SK-N-SH (cell line): ENCODE measurements around the gene ADORA2A. TPM values are rescaled to one million over a fixed set of nuclear protein-coding genes. Genes with fewer than 3 reads are reported as not detected.

Experiments used
- CTCF ChIA-PET: fragments of 300-600, 350-600 bp; formaldehyde crosslinking; extraction: SDS; loops from one replicate; lab custom pipeline; 2021; lab: Yijun Ruan, JAX
- POLR2A ChIA-PET: fragments of 350-600 bp; sonication (Branson Sonifier 250); formaldehyde crosslinking; extraction: SDS; loops from one replicate; lab custom pipeline; 2020; ENCODE audit warnings: antibody characterized with exemption, inconsistent platforms; lab: Yijun Ruan, JAX
- DNase-seq: peaks from one replicate; pipeline ENCODE4 v3.0.0; 2012
- H2AFZ ChIP-seq: fragments of 200-600 bp; sonication (generic); 2 replicates; pipeline ENCODE4 v1.8.1; 2016; ENCODE audit warnings: antibody characterized with exemption, mild to moderate bottlenecking, low read depth
- H3F3A ChIP-seq: fragments of 200-600 bp; sonication (generic); replicated peaks from 2 replicates; pipeline ENCODE3; 2016; ENCODE audit warnings: antibody characterized with exemption, mild to moderate bottlenecking; ENCODE audit not compliant: insufficient read depth
- H3K27ac ChIP-seq, 2 experiments: fragments of 200-500 bp in 1 of 2; fragments of 200-600 bp in 1 of 2; sonication (Bioruptor generic) in 1 of 2; sonication (generic), shearing (Covaris generic) in 1 of 2; 2 replicates each; pipeline versions ENCODE4 v1.5.1 to v1.6.1; 2014 to 2016; ENCODE audit warnings: low read depth in 2 of 2, inconsistent platforms in 1 of 2, low read length in 1 of 2, mild to moderate bottlenecking in 1 of 2, mixed read lengths in 1 of 2
- H3K27me3 ChIP-seq: fragments of 200-600 bp; sonication (generic), shearing (Covaris generic); 2 replicates; pipeline ENCODE4 v1.6.1; 2016; ENCODE audit warnings: mixed run types; ENCODE audit not compliant: insufficient read depth
- H3K36me3 ChIP-seq, 2 experiments: fragments of 200-500 bp in 1 of 2; fragments of 200-600 bp in 1 of 2; sonication (Bioruptor generic) in 1 of 2; sonication (generic) in 1 of 2; replicated peaks in 1 of 2; 2 replicates each; pipeline versions ENCODE3 to v1.5.1; 2014 to 2016; ENCODE audit warnings: low read length in 1 of 2, mild to moderate bottlenecking in 1 of 2; ENCODE audit not compliant: insufficient read depth in 2 of 2, control insufficient read depth in 1 of 2
- H3K4me1 ChIP-seq, 2 experiments: fragments of 200-500 bp in 1 of 2; fragments of 200-600 bp in 1 of 2; sonication (Bioruptor generic) in 1 of 2; sonication (generic), shearing (Covaris generic) in 1 of 2; 2 replicates each; pipeline versions ENCODE4 v1.5.1 to v1.6.1; 2014 to 2016; ENCODE audit warnings: low read depth in 1 of 2, low read length in 1 of 2, mixed run types in 1 of 2; ENCODE audit not compliant: insufficient read depth in 2 of 2, control insufficient read depth in 1 of 2
- H3K4me2 ChIP-seq: fragments of 200-600 bp; sonication (generic), shearing (Covaris generic); 2 replicates; pipeline ENCODE4 v1.6.1; 2017; ENCODE audit warnings: mixed run types
- H3K4me3 ChIP-seq, 2 experiments: fragments of 200-500 bp in 1 of 2; fragments of 200-600 bp in 1 of 2; sonication (Bioruptor generic) in 1 of 2; sonication (generic), shearing (Covaris generic) in 1 of 2; 2 replicates each; pipeline versions ENCODE4 v1.5.1 to v1.8.1; 2014 to 2016; ENCODE audit warnings: low read depth in 2 of 2, inconsistent platforms in 1 of 2, low read length in 1 of 2, mild to moderate bottlenecking in 1 of 2, mixed read lengths in 1 of 2, moderate library complexity in 1 of 2
- H3K79me2 ChIP-seq: fragments of 200-600 bp; sonication (generic); 2 replicates; pipeline ENCODE4 v1.8.1; 2017; ENCODE audit warnings: mild to moderate bottlenecking; ENCODE audit not compliant: insufficient read depth
- H3K9ac ChIP-seq: fragments of 200-600 bp; sonication (generic); 2 replicates; pipeline ENCODE4 v1.6.1; 2017; ENCODE audit warnings: mixed run types
- H3K9me2 ChIP-seq: fragments of 200-600 bp; sonication (generic); 2 replicates; pipeline ENCODE4 v1.6.1; 2017; ENCODE audit warnings: mixed run types
- H3K9me3 ChIP-seq: fragments of 200-600 bp; sonication (generic); 2 replicates; pipeline ENCODE4 v1.6.1; 2017; ENCODE audit warnings: mixed run types, mild to moderate bottlenecking, moderate library complexity
- H4K20me1 ChIP-seq: fragments of 200-600 bp; sonication (generic); 2 replicates; pipeline ENCODE4 v1.6.1; 2017; ENCODE audit warnings: mild to moderate bottlenecking, mixed run types; ENCODE audit not compliant: insufficient read depth
- EP300 ChIP-seq, 2 experiments: IDR thresholded peaks; 2 replicates each; pipeline versions ENCODE4 v1.4.0 to v1.6.1; 2012; ENCODE audit warnings: borderline replicate concordance in 1 of 2, low read depth in 1 of 2, low read length in 1 of 2
- EZH2phosphoT487 ChIP-seq: fragments of 200-600 bp; sonication (generic); IDR thresholded peaks from 2 replicates; pipeline ENCODE4 v1.6.1; 2017; ENCODE audit warnings: low read depth, mixed run types, mild to moderate bottlenecking, antibody characterized with exemption, moderate library complexity, borderline replicate concordance
- GATA2 ChIP-seq: sonication (generic); formaldehyde crosslinking; IDR thresholded peaks from 2 replicates; pipeline ENCODE4 v1.5.0; 2020; ENCODE audit warnings: mild to moderate bottlenecking, missing genetic modification reagents
- MEF2A ChIP-seq: IDR thresholded peaks from 2 replicates; pipeline ENCODE4 v1.4.0; 2012; ENCODE audit warnings: low read depth, borderline replicate concordance
- MXI1 ChIP-seq: IDR thresholded peaks from 2 replicates; pipeline ENCODE4 v1.6.1; 2012; ENCODE audit warnings: mild to moderate bottlenecking, low read depth, low read length, improper control_type of control experiment
- NFIC ChIP-seq: IDR thresholded peaks from 2 replicates; pipeline ENCODE4 v1.4.0; 2012; ENCODE audit warnings: borderline replicate concordance
- NRF1 ChIP-seq: IDR thresholded peaks from 2 replicates; pipeline ENCODE4 v1.6.1; 2012; ENCODE audit warnings: low read depth, mild to moderate bottlenecking, low read length
- POLR2AphosphoS5 ChIP-seq: IDR thresholded peaks from 2 replicates; pipeline ENCODE4 v1.6.1; 2012; ENCODE audit warnings: low read depth, low read length
- RAD21 ChIP-seq: IDR thresholded peaks from 2 replicates; pipeline ENCODE4 v1.6.1; 2012; ENCODE audit warnings: mild to moderate bottlenecking, low read length
- RFX5 ChIP-seq: IDR thresholded peaks from 2 replicates; pipeline ENCODE4 v1.6.1; 2012; ENCODE audit warnings: mild to moderate bottlenecking, improper control_type of control experiment, low read length
- RXRA ChIP-seq: IDR thresholded peaks from 2 replicates; pipeline ENCODE4 v1.4.0; 2012; ENCODE audit warnings: low read depth, mild to moderate bottlenecking, borderline replicate concordance
- SMC3 ChIP-seq: IDR thresholded peaks from 2 replicates; pipeline ENCODE4 v1.6.1; 2012; ENCODE audit warnings: low read depth, low read length, improper control_type of control experiment
- TAF1 ChIP-seq: IDR thresholded peaks from 2 replicates; pipeline ENCODE4 v1.6.1; 2012; ENCODE audit warnings: low read depth, mild to moderate bottlenecking, low read length, moderate library complexity, borderline replicate concordance
- TCF12 ChIP-seq: IDR thresholded peaks from 2 replicates; pipeline ENCODE4 v1.4.0; 2012
- YY1 ChIP-seq: IDR thresholded peaks from 2 replicates; pipeline ENCODE4 v1.4.0; 2012; ENCODE audit warnings: low read depth, mild to moderate bottlenecking
- WGBS: methylation state at CpG from one replicate; pipeline ENCODE4 v1.1.6; 2017; ENCODE audit warnings: low lambda C conversion rate; 5-methylcytosine and 5-hydroxymethylcytosine counted together
- polyA plus RNA-seq, 3 experiments: library from polyadenylated mRNA; depleted of rRNA; stranded (reverse); fragments of >200 nt; gene quantifications; 2 replicates each; pipeline ENCODE4 v1.2.3, GENCODE V29; 2012
- TF ChIP-seq, protein P1 (sequence below): IDR thresholded peaks from 2 replicates; pipeline ENCODE4 v1.4.0; 2012; ENCODE audit warnings: low read depth, borderline replicate concordance
- TF ChIP-seq, protein P2 (sequence below): IDR thresholded peaks from 2 replicates; pipeline ENCODE4 v1.4.0; 2012; ENCODE audit warnings: low read depth
- TF ChIP-seq, protein P3 (sequence below): IDR thresholded peaks from 2 replicates; pipeline ENCODE4 v1.6.1; 2012; ENCODE audit warnings: mild to moderate bottlenecking, low read depth, low read length, moderate library complexity

Gene ADORA2A
- polyA plus RNA-seq, 1 of the 3 experiments (the other 2 are of a cell fraction), result 9.3 TPM

DNA sequence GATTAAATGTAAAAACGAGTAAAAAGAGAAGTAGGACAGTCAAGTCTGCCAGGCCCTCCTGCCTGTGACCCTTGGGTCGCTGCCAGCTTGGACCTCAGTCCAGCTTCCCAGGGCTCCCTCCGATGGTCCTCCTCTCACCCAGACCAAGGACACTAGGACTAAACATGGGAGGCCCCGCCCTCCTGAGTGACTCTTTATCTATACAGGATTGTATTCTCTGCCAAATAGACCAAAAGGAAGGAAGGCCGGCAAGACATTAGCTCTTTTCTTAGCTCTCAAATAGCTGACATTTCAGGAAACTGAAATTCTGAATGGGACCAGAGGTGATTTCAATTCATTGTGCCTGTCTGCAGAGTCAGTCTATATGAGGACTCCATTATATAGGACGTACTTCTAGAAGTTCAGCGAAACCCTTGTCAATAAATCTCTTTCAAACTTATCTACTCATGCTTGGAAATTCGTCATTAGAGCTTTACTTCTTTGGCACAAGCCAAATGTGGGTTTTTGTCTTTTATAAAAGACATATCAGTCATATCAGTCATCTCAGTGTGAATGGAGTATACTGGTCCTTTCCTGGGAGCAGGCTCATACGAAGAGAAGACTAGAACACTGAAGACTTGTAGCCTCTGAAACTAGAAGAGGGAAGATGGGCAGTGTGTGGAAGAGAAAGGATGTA, 28.5 kb downstream of the ADORA2A start:
- H3K79me2 ChIP-seq, result no peaks in the 10 kb centered on the region
- H3K27me3 ChIP-seq, result no peaks in the 10 kb centered on the region
- peaks cover 0 to 8% of the 10 kb centered on the region in 2 experiments; a peak in 3 of 4 replicates for H3K4me1 ChIP-seq
- H3K9me3 ChIP-seq, result 0 out of 2 replicates have a peak, but pooled peaks cover 5% of the 10 kb centered on the region
- no peaks in the 10 kb centered on the region for H4K20me1 ChIP-seq
- H3K9ac ChIP-seq, result no peak overlapping the region
- ChIA-PET POLR2A (interaction anchor here (1.0 to 1.2 kb wide), 2 partner anchors 32 to 133 kb away, joined by 3 to 4 read pairs; no protein-coding TSS in a partner anchor), CTCF (interaction anchor here (0.6 to 2.0 kb wide), 8 partner anchors 10 to 132 kb away, joined by 3 to 9 read pairs (median 4); no protein-coding TSS in a partner anchor)
- no peak overlapping the region; a peak in 1 of 4 replicates for H3K27ac ChIP-seq
- TF ChIP-seq POLR2AphosphoS5, result no peak
- no peak for TF ChIP-seq MXI1
- no peak for TF ChIP-seq YY1
- TF ChIP-seq, protein P1, sequence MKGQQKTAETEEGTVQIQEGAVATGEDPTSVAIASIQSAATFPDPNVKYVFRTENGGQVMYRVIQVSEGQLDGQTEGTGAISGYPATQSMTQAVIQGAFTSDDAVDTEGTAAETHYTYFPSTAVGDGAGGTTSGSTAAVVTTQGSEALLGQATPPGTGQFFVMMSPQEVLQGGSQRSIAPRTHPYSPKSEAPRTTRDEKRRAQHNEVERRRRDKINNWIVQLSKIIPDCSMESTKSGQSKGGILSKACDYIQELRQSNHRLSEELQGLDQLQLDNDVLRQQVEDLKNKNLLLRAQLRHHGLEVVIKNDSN, result no peak
- no peak for TF ChIP-seq EZH2phosphoT487
- TF ChIP-seq TCF12, result no peak
- TF ChIP-seq NRF1, result no peak
- no peak for TF ChIP-seq RXRA
- no peak for TF ChIP-seq NFIC
- no peak for TF ChIP-seq RAD21
- no peak overlapping the region for H3K4me3 ChIP-seq
- H3K4me2 ChIP-seq, result no peak overlapping the region
- no peak overlapping the region for H2AFZ ChIP-seq
- WGBS, result 82% methylated on average over 9 of the region's 9 CpGs
- no peak for DNase-seq
- no peaks in the 10 kb centered on the region for H3K9me2 ChIP-seq
- H3K36me3 ChIP-seq, result no peaks in the 10 kb centered on the region
- H3F3A ChIP-seq, result no peaks in the 10 kb centered on the region

DNA sequence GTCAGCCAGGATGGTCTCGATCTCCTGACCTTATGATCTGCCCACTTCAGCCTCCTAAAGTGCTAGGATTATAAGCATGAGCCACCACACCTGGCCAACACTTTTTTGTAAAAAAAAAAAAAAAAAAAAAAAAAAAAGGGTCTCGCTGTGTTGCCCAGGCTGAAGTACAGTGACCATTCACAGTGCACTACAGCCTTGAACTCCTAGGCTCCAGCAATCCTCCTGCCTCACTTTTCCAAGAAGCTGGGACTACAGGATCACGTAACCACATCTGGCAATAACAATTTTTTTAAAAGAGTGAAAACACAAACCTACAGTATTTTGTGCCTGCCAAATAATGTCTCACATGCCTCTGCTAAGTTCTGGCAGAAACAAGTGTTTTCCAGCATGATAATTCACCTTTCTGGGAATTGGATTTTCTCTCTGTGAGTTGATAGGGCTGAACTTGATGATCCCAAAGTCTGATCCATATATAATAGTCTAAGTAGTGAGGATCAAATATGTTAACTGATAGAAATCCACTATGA, 30.6 kb downstream of the ADORA2A start:
- TF ChIP-seq RXRA (no peak), MXI1 (no peak), GATA2 (CRISPR knock-in tag) (no peak), MEF2A (no peak), TAF1 (no peak), NFIC (no peak), EZH2phosphoT487 (no peak), TCF12 (no peak), SMC3 (no peak), POLR2AphosphoS5 (no peak), RFX5 (no peak), EP300 (IDR thresholded peaks at IDR 0.05; ENCODE audit: borderline replicate concordance in 1 of 2, low read depth in 1 of 2, low read length in 1 of 2) (no peak)
- TF ChIP-seq, protein P2, sequence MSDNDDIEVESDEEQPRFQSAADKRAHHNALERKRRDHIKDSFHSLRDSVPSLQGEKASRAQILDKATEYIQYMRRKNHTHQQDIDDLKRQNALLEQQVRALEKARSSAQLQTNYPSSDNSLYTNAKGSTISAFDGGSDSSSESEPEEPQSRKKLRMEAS, result no peak
- TF ChIP-seq, protein P3, sequence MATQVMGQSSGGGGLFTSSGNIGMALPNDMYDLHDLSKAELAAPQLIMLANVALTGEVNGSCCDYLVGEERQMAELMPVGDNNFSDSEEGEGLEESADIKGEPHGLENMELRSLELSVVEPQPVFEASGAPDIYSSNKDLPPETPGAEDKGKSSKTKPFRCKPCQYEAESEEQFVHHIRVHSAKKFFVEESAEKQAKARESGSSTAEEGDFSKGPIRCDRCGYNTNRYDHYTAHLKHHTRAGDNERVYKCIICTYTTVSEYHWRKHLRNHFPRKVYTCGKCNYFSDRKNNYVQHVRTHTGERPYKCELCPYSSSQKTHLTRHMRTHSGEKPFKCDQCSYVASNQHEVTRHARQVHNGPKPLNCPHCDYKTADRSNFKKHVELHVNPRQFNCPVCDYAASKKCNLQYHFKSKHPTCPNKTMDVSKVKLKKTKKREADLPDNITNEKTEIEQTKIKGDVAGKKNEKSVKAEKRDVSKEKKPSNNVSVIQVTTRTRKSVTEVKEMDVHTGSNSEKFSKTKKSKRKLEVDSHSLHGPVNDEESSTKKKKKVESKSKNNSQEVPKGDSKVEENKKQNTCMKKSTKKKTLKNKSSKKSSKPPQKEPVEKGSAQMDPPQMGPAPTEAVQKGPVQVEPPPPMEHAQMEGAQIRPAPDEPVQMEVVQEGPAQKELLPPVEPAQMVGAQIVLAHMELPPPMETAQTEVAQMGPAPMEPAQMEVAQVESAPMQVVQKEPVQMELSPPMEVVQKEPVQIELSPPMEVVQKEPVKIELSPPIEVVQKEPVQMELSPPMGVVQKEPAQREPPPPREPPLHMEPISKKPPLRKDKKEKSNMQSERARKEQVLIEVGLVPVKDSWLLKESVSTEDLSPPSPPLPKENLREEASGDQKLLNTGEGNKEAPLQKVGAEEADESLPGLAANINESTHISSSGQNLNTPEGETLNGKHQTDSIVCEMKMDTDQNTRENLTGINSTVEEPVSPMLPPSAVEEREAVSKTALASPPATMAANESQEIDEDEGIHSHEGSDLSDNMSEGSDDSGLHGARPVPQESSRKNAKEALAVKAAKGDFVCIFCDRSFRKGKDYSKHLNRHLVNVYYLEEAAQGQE, result no peak
- H3K4me3 ChIP-seq, result no peak overlapping the region
- CTCF ChIA-PET, result no interaction called here
- POLR2A ChIA-PET, result no interaction called here
- H4K20me1 ChIP-seq, result no peaks in the 10 kb centered on the region
- H3K9me2 ChIP-seq, result no peaks in the 10 kb centered on the region
- H3K27me3 ChIP-seq, result no peaks in the 10 kb centered on the region
- no peak overlapping the region for H3K4me2 ChIP-seq
- H3F3A ChIP-seq, result no peaks in the 10 kb centered on the region
- no peak overlapping the region for H3K27ac ChIP-seq
- no peak overlapping the region for H3K9ac ChIP-seq
- no peaks in the 10 kb centered on the region for H3K9me3 ChIP-seq
- no peak for DNase-seq
- H2AFZ ChIP-seq, result no peak overlapping the region
- H3K79me2 ChIP-seq, result no peaks in the 10 kb centered on the region
- WGBS, result 82% methylated on average over 3 of the region's 3 CpGs
- H3K36me3 ChIP-seq, result no peaks in the 10 kb centered on the region
- H3K4me1 ChIP-seq, result peaks cover 0 to 4% of the 10 kb centered on the region in 2 experiments; a peak in 1 of 4 replicates
